ENCODE results near the gene ASB7.

Gene ASB7

GRCh38 chr15:100687582-100688141 lies 85.3 kb downstream of the ASB7 start:
- FAIRE-seq, result no peak

DNA sequence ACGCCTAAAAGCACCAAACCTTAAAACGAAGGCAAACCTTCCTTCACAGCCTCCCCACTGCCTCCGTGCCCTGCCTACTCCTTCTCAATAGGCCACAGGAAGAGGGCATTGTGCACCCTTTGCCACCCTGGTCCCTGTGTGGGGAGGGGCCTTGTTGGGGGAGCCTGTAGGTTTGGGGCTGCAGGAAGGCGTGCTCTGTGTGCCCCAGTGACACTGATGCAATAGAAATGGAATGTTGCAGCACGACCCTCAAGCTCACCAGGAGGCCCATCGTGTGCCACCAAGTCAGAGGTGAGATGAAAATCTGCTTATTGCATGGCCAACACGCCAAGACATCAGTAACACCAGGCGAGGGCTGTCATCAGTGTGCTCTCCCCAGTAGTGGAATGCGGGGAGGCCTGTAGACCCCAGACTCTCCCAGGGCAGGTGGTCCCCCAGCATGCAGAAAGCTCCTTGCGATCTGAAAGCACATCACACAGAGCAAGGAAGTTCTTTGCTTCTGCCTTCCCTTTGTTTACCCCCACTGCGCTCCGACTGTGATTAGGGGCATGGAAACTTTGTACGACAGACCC lies 86.2 kb downstream of the ASB7 start:
- no peak for FAIRE-seq

- no peak for FAIRE-seq
Observed at GRCh38 chr15:100689131-100689899, 86.9 kb downstream of the ASB7 start.

DNA sequence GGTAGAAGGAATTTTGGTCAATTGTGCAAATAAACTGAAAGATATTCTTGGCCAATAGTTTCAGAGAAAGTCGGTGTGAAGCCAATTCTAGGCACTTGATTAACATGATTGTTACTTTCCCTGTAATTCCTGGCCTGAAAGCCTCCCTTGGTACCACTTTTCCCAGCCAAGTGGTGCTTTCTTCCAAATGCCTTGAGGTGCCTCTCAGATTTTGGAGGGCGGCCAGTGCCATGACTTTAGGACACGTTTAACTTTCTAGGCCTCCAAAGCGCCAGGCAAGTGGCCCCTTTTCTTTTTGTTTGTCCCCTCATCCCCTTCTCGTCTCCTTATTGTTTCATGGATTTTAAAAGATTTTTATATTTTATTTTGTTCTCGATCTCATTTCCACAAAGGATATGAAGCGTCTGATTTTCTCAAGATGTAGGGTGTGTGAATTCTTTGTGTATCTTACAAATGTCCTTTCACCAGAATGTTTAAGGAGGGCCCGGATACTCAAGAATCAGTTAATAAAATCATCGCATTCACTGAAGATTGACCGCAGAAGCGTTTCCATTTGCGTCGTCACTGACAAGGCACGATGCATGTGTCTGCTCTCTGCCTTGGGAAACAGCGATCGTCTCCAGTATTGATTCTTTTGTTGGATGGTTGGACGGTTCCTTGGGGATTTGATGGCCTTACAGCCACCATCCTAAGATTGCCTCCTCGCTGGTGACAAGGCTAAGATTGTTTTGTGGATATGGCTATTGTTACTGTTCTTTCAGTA lies 87.8 kb downstream of the ASB7 start:
- no peak for FAIRE-seq

DNA sequence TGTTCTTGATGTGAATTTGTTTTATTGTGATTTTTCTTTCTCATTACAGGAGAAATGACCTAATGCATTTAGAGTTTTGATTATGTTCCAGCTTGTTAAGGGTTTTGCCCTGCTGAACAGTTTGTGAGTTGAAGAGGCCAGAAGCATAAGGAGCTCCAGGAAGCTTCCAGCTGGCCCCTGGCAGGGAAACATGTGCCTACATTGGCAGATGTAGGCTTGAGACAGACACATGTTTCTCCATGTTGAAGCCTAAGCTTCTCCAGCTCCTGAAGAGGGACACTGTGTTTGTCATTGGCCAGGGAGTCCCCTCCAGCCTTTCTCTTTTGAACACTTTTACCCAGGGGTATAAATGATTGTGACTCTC lies 88.4 kb downstream of the ASB7 start:
- FAIRE-seq, result no peak

DNA sequence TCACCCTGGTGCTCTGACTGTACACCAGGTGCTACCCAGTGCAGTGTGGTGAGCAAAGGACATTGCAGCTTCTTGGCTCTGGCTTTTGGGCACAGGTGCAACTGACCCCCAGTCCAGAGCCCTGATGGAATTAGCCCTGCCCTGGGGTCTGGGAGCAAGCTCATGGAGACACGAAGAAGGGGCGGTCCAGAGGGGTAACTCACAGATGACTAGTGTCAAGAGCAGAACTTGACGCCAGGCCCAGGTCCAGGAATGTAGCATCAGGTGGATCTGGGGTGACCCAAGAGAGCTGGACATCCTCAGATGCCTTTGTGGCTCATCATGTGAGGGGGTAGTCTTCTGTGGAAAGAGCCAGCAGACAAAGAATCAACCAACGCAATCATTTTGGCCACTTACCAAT lies 88.9 kb downstream of the ASB7 start:
- FAIRE-seq, result no peak

DNA sequence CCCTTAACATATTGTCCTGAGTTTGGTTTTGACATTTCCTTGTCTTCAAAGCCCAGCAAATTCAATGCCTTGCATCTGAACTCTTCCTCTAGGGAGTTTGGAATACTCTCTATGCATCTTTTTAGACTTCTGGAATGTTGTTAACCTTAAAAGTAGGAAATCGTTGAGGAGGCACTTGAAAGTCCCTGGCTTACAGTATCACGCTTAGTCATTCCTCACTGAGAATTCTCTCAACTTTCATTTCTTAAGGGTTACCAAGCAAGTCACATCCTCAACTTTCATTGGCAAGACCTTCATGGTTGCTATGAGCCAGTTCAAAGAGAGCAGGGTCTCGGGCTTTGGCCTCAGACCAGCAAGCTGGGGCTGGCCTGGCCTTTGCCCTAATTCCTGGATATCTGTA lies 89.9 kb downstream of the ASB7 start:
- FAIRE-seq, result no peak

DNA sequence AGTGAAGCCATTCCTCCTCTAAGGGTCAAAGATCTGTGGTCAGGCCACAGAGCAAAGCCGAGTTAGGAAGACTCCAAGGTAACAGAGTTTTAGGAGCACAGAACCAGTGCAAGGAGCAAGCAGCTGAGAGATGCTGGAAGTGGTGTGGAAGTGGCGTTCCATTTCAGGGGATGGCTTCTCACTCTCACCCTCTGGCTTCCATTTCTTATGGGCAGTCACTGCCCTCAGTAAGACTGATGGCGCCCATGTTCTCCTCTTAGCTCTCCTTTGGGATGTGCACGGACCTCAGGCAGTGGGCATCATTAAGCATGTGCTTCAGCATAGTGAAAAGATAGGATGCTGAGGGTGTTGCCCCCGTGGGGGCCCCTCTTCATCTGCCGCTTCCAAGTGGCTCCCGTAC lies 90.3 kb downstream of the ASB7 start:
- FAIRE-seq, result no peak

- no peak for FAIRE-seq
Observed at GRCh38 chr15:100693451-100693850, 91.1 kb downstream of the ASB7 start.

DNA sequence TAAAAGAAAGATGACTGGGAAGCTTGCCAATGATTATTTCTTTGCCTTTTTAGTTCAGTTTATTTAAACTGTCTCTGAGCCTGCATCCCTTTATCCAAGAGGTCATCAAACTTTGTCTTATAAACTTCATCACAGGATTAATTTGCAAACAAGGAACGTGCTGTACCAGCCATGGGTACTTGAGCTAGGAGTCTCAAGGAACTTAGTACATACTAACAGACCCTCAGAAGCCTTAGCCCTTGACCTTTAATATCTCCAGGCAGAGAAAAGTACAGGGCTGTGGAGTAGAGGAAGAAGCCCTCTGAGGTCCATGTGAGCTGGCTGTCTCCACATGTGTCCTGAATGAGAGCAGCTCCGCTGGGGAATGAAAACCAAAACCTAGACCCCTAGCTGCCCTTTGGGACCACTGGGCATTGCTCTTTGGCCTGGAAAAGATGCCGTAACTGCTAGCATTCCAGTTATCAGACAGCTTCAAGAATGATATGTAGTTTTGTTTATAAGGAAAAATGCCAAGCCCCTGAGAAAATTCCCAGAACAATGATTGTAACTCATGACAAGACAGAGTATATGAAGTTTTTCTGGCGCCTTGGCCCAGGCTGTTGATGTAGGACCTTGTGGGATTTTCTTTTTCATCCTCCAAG lies 92.1 kb downstream of the ASB7 start:
- FAIRE-seq, result no peak

- no peak for FAIRE-seq
Observed at GRCh38 chr15:100695048-100695447, 92.7 kb downstream of the ASB7 start.

DNA sequence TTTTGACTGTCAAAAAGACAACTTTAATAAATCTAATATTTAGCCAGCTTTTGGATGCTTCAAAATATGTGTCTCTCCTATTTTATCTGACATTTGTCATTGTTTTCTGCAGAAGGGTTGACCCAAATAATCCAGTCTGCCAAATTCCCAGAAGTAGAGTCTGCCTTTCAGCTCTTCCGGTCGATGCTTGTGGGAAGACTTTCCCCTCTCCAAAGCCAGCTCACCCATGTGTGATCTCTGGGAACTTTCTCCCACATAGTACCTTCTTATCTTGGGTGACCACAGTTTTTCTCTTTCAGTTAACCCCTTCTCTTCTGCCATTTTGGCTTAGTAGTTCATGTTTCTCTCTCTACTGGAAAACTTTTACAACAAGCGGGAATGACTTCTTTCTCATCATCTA lies 94.1 kb downstream of the ASB7 start:
- FAIRE-seq, result no peak
